HepG2 (cell line): ENCODE data around the gene GFER. TPM values are rescaled to one million over a fixed set of nuclear protein-coding genes. Genes with fewer than 3 reads are reported as not detected.

Experiments
- CENPT ChIP-seq: sonication (generic); formaldehyde crosslinking; IDR thresholded peaks from 2 replicates; pipeline ENCODE4 v1.8.0; 2022; ENCODE audit warnings: low read depth, mild to moderate bottlenecking, moderate library complexity, missing genetic modification reagents
- CREM ChIP-seq, 2 experiments: sonication (generic) in 1 of 2; formaldehyde crosslinking in 1 of 2; IDR thresholded peaks; 2 replicates each; pipeline versions ENCODE4 v1.4.0 to v1.6.1; 2016 to 2020; ENCODE audit warnings: antibody characterized with exemption in 1 of 2, mild to moderate bottlenecking in 1 of 2, missing genetic modification reagents in 1 of 2
- HNF4G ChIP-seq, 2 experiments: sonication (generic) in 1 of 2; formaldehyde crosslinking in 1 of 2; IDR thresholded peaks; 2 replicates each; pipeline versions ENCODE4 v1.4.0 to v1.6.1; 2011 to 2020; ENCODE audit warnings: borderline replicate concordance in 2 of 2, low read depth in 2 of 2, mild to moderate bottlenecking in 2 of 2, low read length in 1 of 2, missing genetic modification reagents in 1 of 2, moderate library complexity in 1 of 2
- IKZF1 ChIP-seq: fragments of 450-650 bp; IDR thresholded peaks from 2 replicates; pipeline ENCODE4 v1.7.1; 2016
- MED1 ChIP-seq: sonication (generic); formaldehyde crosslinking; IDR thresholded peaks from 2 replicates; pipeline ENCODE4 v1.4.0; 2020; ENCODE audit warnings: missing genetic modification reagents
- MIER2 ChIP-seq: IDR thresholded peaks from 2 replicates; pipeline ENCODE4 v1.6.1; 2016; ENCODE audit warnings: missing biosample characterization, missing genetic modification reagents
- NFE2L2 ChIP-seq: fragments of 150-350 bp; IDR thresholded peaks from 2 replicates; pipeline ENCODE4 v1.6.1; 2014; ENCODE audit warnings: low read length
- PHB2 ChIP-seq: fragments of 450-650 bp; IDR thresholded peaks from 2 replicates; pipeline ENCODE4 v1.6.1; 2018; ENCODE audit not compliant: partially characterized antibody
- RBM22 ChIP-seq: fragments of 200-400 bp; formaldehyde crosslinking; optimal IDR thresholded peaks from 2 replicates; pipeline ENCODE3; 2017; ENCODE audit warnings: mild to moderate bottlenecking, low read length, moderate library complexity
- SMARCE1 ChIP-seq: fragments of 450-650 bp; IDR thresholded peaks from 2 replicates; pipeline ENCODE4 v1.6.1; 2017; ENCODE audit warnings: borderline replicate concordance
- SNRNP70 ChIP-seq: fragments of 200-400 bp; formaldehyde crosslinking; IDR thresholded peaks from 2 replicates; pipeline ENCODE4 v1.6.1; 2017; ENCODE audit warnings: mild to moderate bottlenecking, low read depth, low read length, moderate library complexity
- TSC22D2 ChIP-seq: sonication (generic); formaldehyde crosslinking; IDR thresholded peaks from 2 replicates; pipeline ENCODE4 v1.5.1; 2020; ENCODE audit warnings: missing genetic modification reagents, mild to moderate bottlenecking, borderline replicate concordance
- ZFP36 ChIP-seq: fragments of 150-350 bp; IDR thresholded peaks from 2 replicates; pipeline ENCODE4 v1.6.1; 2018; ENCODE audit warnings: borderline replicate concordance, low read length, low read depth; ENCODE audit not compliant: partially characterized antibody
- ZHX2 ChIP-seq, 2 experiments: sonication (generic) in 1 of 2; formaldehyde crosslinking in 1 of 2; IDR thresholded peaks; 2 replicates each; pipeline versions ENCODE4 v1.6.1 to v1.9.0; 2014 to 2022; ENCODE audit warnings: antibody characterized with exemption in 1 of 2, borderline replicate concordance in 1 of 2, inconsistent platforms in 1 of 2, low read depth in 1 of 2, missing genetic modification reagents in 1 of 2
- ZMAT5 ChIP-seq: sonication (generic); formaldehyde crosslinking; IDR thresholded peaks from 2 replicates; pipeline ENCODE4 v1.5.0; 2020; ENCODE audit warnings: mild to moderate bottlenecking, low read depth, missing genetic modification reagents, borderline replicate concordance
- ZNF101 ChIP-seq: sonication (generic); formaldehyde crosslinking; IDR thresholded peaks from 2 replicates; pipeline ENCODE4 v1.4.0; 2020; ENCODE audit warnings: mild to moderate bottlenecking, low read depth, missing genetic modification reagents, borderline replicate concordance
- ZNF136 ChIP-seq: sonication (generic); formaldehyde crosslinking; IDR thresholded peaks from 2 replicates; pipeline ENCODE4 v1.8.1; 2022; ENCODE audit warnings: low read depth, mild to moderate bottlenecking, moderate library complexity, missing genetic modification reagents
- ZNF563 ChIP-seq: sonication (generic); formaldehyde crosslinking; IDR thresholded peaks from 2 replicates; pipeline ENCODE4 v1.8.0; 2022; ENCODE audit warnings: mild to moderate bottlenecking, moderate library complexity, missing genetic modification reagents
- ZNF781 ChIP-seq: sonication (generic); formaldehyde crosslinking; IDR thresholded peaks from 2 replicates; pipeline ENCODE4 v1.5.1; 2020; ENCODE audit warnings: borderline replicate concordance, mild to moderate bottlenecking, missing genetic modification reagents; ENCODE audit errors: not compliant biosample characterization
- ZSCAN25 ChIP-seq: sonication (generic); formaldehyde crosslinking; IDR thresholded peaks from 2 replicates; pipeline ENCODE4 v1.8.0; 2022; ENCODE audit warnings: mild to moderate bottlenecking, missing genetic modification reagents
- ZZZ3 ChIP-seq: sonication (generic); formaldehyde crosslinking; IDR thresholded peaks from 2 replicates; pipeline ENCODE4 v1.4.0; 2020; ENCODE audit warnings: missing genetic modification reagents, mild to moderate bottlenecking, borderline replicate concordance
- polyA plus RNA-seq, 8 experiments: library from polyadenylated mRNA; depleted of rRNA in 3 of 8; stranded (reverse) in 7 of 8; unstranded in 1 of 8; fragments of >200 nt; fragmentation: Illumina TruSeq in 4 of 8; extraction: Trizol in 4 of 8; gene quantifications; 2 replicates each; pipeline versions ENCODE4 v1.2.1 to v1.2.3, GENCODE V29; 2011 to 2016; ENCODE audit warnings: low read depth in 4 of 8, missing spikeins in 1 of 8, mixed read lengths in 1 of 8; ENCODE audit not compliant: insufficient read depth in 1 of 8
- total RNA-seq, 5 experiments: library from RNA; depleted of rRNA; stranded (reverse); fragments of >200 nt; fragmentation: Illumina TruSeq; extraction: Trizol; gene quantifications; 2 replicates each; pipeline ENCODE4 v1.2.3, GENCODE V29; 2016; ENCODE audit warnings: low read depth in 1 of 5
- TF ChIP-seq, protein P1 (sequence below): sonication (generic); formaldehyde crosslinking; IDR thresholded peaks from 2 replicates; pipeline ENCODE4 v1.5.0; 2020; ENCODE audit warnings: missing genetic modification reagents

Gene GFER
- total and polyA plus RNA-seq, 2 of the 13 experiments (the other 11 are each of a cell fraction or from before 2014, with no cell fraction given) = 28.6 to 71.7 TPM

DNA sequence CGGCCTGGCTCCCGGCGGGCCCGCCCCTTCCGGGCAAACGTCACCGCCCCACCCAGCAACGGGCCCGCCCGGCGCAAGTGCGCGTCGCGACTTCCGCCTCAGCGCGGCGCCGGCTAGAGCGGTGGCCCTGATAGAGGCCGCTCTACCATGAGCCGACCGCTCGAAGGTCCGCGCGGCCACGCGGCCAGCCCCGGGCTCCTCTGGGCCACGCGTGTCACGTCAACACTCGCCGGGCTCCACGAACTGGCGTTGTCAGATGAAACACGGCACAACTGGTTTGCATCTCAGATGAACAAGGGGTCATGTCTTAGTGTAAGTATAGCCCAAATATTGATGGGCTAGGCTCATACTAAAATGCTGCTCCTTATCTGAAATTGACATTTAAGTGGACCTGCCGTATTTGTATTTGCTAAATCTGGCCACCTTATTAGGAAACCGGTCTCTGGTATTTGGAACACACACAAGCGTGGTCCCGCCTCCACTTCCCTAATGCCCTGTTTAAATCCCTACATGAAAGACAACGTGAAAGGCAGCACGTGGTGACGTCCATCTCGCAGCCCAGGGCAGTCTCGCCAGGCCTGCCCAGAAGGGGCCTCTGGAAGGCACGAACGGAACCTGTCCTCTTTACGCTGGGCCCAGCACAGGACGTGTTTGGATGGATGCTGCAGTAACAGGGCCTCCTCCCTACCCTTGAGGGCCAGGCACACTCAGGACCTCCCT, 26.0 kb downstream of the GFER start, which contains the start of gene ZNF598 (continued):
- TF ChIP-seq ZHX2 (IDR thresholded peaks at IDR 0.05; ENCODE audit: low read depth) (peak; percentile 36; the same call in 1 of the 2 replicates), ZHX2 (CRISPR knock-in tag; IDR thresholded peaks at IDR 0.05; ENCODE audit: borderline replicate concordance) (no peak), ZMAT5 (CRISPR knock-in tag) (no peak), NFE2L2 (no peak), CENPT (CRISPR knock-in tag) (no peak), SMARCE1 (no peak), TSC22D2 (CRISPR knock-in tag) (no peak; the same call in 1 of the 2 replicates), ZNF101 (no peak), ZNF781 (peak; percentile 83), RBM22 (peak; percentile 40), ZNF136 (CRISPR knock-in tag) (no peak), PHB2 (no peak), ZNF563 (peak; percentile 62; the same call in 1 of the 2 replicates), ZZZ3 (no peak; the same call in 1 of the 2 replicates), CREM (IDR thresholded peaks at IDR 0.05) (peak; percentile 32), CREM (CRISPR knock-in tag; IDR thresholded peaks at IDR 0.05) (no peak), ZSCAN25 (CRISPR knock-in tag) (no peak), HNF4G (IDR thresholded peaks at IDR 0.05; ENCODE audit: borderline replicate concordance, low read depth, low read length) (no peak), HNF4G (CRISPR knock-in tag; IDR thresholded peaks at IDR 0.05; ENCODE audit: borderline replicate concordance, low read depth) (no peak), SNRNP70 (no peak), IKZF1 (no peak), ZFP36 (no peak), MIER2 (no peak), MED1 (CRISPR knock-in tag) (peak; percentile 52)
- TF ChIP-seq, protein P1, sequence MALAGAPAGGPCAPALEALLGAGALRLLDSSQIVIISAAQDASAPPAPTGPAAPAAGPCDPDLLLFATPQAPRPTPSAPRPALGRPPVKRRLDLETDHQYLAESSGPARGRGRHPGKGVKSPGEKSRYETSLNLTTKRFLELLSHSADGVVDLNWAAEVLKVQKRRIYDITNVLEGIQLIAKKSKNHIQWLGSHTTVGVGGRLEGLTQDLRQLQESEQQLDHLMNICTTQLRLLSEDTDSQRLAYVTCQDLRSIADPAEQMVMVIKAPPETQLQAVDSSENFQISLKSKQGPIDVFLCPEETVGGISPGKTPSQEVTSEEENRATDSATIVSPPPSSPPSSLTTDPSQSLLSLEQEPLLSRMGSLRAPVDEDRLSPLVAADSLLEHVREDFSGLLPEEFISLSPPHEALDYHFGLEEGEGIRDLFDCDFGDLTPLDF (CRISPR knock-in tag) = no peak
